Testis (tissue), 3 donors: ENCODE measurements around the gene LRRTM4. TPM values are rescaled to one million over a fixed set of nuclear protein-coding genes. Genes with fewer than 3 reads are reported as not detected.

Experiments
- DNase-seq: peaks from one replicate; pipeline ENCODE4 v3.0.0-alpha.2; 2019
- H3K27ac ChIP-seq, 2 donors: fragments of 200-600 bp; sonication (generic); one replicate each; pipeline ENCODE4 v1.5.1; 2019
- H3K27me3 ChIP-seq: fragments of 200-600 bp; sonication (generic); one replicate; pipeline ENCODE4 v1.5.1; 2019
- H3K36me3 ChIP-seq: fragments of 200-600 bp; sonication (generic); one replicate; pipeline ENCODE4 v1.5.1; 2017; ENCODE audit warnings: low read depth; ENCODE audit errors: missing control alignments
- H3K4me1 ChIP-seq: fragments of 200-600 bp; sonication (generic); one replicate; pipeline ENCODE4 v1.5.1; 2019
- H3K4me3 ChIP-seq, 2 donors: fragments of 200-600 bp; sonication (generic); one replicate each; pipeline ENCODE4 v1.5.1; 2017 to 2019
- H3K9me3 ChIP-seq: fragments of 200-600 bp; sonication (generic); one replicate; pipeline ENCODE4 v1.5.1; 2017
- CTCF ChIP-seq, 3 experiments: fragments of 450-650 bp in 2 of 3; fragments of 200-600 bp in 1 of 3; sonication (generic) in 1 of 3; IDR thresholded peaks; one replicate each; pipeline ENCODE4 v1.5.1; 2016 to 2019; ENCODE audit warnings: antibody characterized with exemption in 3 of 3, mild to moderate bottlenecking in 2 of 3, moderate library complexity in 1 of 3
- POLR2A ChIP-seq: fragments of 450-650 bp; IDR thresholded peaks from one replicate; pipeline ENCODE4 v1.6.1; 2017; ENCODE audit warnings: antibody characterized with exemption, mild to moderate bottlenecking, moderate library complexity
- WGBS, 2 donors: methylation state at CpG; one replicate each; pipeline ENCODE4 v1.1.5; 2018; 5-methylcytosine and 5-hydroxymethylcytosine counted together
- intact Hi-C: fragments of 100-400 bp; cut with DNase I; formaldehyde crosslinking; loops from one replicate; pipeline ENCODE4 v1.15.1; 2023; ENCODE audit warnings: low total_unique reads
- polyA plus RNA-seq: library from polyadenylated mRNA; stranded (reverse); fragments of 350-450 nt; fragmentation: Illumina TruSeq; extraction: RNeasy Lipid Tissue Mini Kit (QIAGEN cat#74804); gene quantifications from one replicate; pipeline ENCODE4 v1.2.3, GENCODE V29; 2014; ENCODE audit warnings: low read depth, low replicate concordance; ENCODE audit not compliant: insufficient read depth
- total RNA-seq, 2 donors: library from RNA; depleted of rRNA; stranded (reverse); fragments of >200 nt; gene quantifications; one replicate each; pipeline ENCODE4 v1.2.3, GENCODE V29; 2016

Gene LRRTM4
- total and polyA plus RNA-seq, 3 donors from 2014 or later = 0.08 to 0.19 (median 0.13) TPM

- Histone ChIP-seq H3K27me3 (no peaks in the 10 kb centered on the region), H3K4me1 (no peaks in the 10 kb centered on the region), H3K4me3 (no peak overlapping the region), H3K36me3 (no peaks in the 10 kb centered on the region), H3K9me3 (no peaks in the 10 kb centered on the region), H3K27ac (no peak overlapping the region)
- 59 to 60% methylated on average over 7 of the region's 7 CpGs for WGBS, 2 donors
- TF ChIP-seq CTCF (IDR thresholded peaks at IDR 0.05) = no peak
- TF ChIP-seq POLR2A = no peak
- no peak for DNase-seq
- intact Hi-C loops = no loop called here
These were observed 2.2 kb downstream of the LRRTM4 start for GRCh38 chr2:77519888-77520506.

- WGBS, 2 donors = 72 to 78% methylated on average over 14 of the region's 14 CpGs
- H3K9me3 ChIP-seq = no peaks in the 10 kb centered on the region
- no peak overlapping the region for H3K27ac ChIP-seq
- intact Hi-C loops = no loop called here
- H3K4me3 ChIP-seq = no peak overlapping the region
- TF ChIP-seq POLR2A = no peak
- no peaks in the 10 kb centered on the region for H3K27me3 ChIP-seq
- DNase-seq = no peak
- no peaks in the 10 kb centered on the region for H3K36me3 ChIP-seq
- no peaks in the 10 kb centered on the region for H3K4me1 ChIP-seq
These were observed 2.9 kb downstream of the LRRTM4 start for GRCh38 chr2:77519164-77519887.

- H3K4me3 ChIP-seq = no peak overlapping the region
- no peak overlapping the region for H3K27ac ChIP-seq
- WGBS, 2 donors = 70 to 75% methylated on average over 7 of the region's 7 CpGs
- no peaks in the 10 kb centered on the region for H3K9me3 ChIP-seq
- intact Hi-C loops = no loop called here
- H3K4me1 ChIP-seq = no peaks in the 10 kb centered on the region
- DNase-seq = no peak
- no peaks in the 10 kb centered on the region for H3K27me3 ChIP-seq
- H3K36me3 ChIP-seq = no peaks in the 10 kb centered on the region
- no peak for TF ChIP-seq POLR2A
- TF ChIP-seq CTCF (IDR thresholded peaks at IDR 0.05) = no peak
These were observed 3.9 kb downstream of the LRRTM4 start for GRCh38 chr2:77518311-77518710.

- no peaks in the 10 kb centered on the region for H3K36me3 ChIP-seq
- no peaks in the 10 kb centered on the region for H3K4me1 ChIP-seq
- no peak overlapping the region for H3K4me3 ChIP-seq
- intact Hi-C loops = no loop called here
- whole genome bisulfite sequencing, 2 donors = 81 to 84% methylated on average over 4 of the region's 4 CpGs
- H3K9me3 ChIP-seq = no peaks in the 10 kb centered on the region
- H3K27ac ChIP-seq = no peak overlapping the region
- H3K27me3 ChIP-seq = no peaks in the 10 kb centered on the region
- no peak for DNase-seq
- TF ChIP-seq CTCF (IDR thresholded peaks at IDR 0.05) (no peak), POLR2A (no peak)
These were observed 9.0 kb downstream of the LRRTM4 start for GRCh38 chr2:77513191-77513590.

GRCh38 chr2:77512507-77512906 is 9.7 kb downstream of the LRRTM4 start:
- 76 to 83% methylated on average over 1 of the region's 1 CpG for WGBS, 2 donors
- no peak for DNase-seq
- intact Hi-C loops = no loop called here
- Histone ChIP-seq H3K4me1 (no peaks in the 10 kb centered on the region), H3K4me3 (no peak overlapping the region), H3K36me3 (no peaks in the 10 kb centered on the region), H3K9me3 (no peaks in the 10 kb centered on the region), H3K27me3 (no peaks in the 10 kb centered on the region), H3K27ac (no peak overlapping the region)
- TF ChIP-seq POLR2A = no peak
- no peak for TF ChIP-seq CTCF (IDR thresholded peaks at IDR 0.05)
